ENCODE measurements around the gene ASCC2. TPM values are rescaled to one million over a fixed set of nuclear protein-coding genes. Genes with fewer than 3 reads are reported as not detected.
A peak's percentile ranks its signal among the peaks of the same experiment; 100 is the strongest.

The ASCC2 gene
- total RNA-seq, result 24.9 TPM

GRCh38 chr22:29837741-29838598 is at the start of gene ASCC2:
Gene ASCC2, minus strand, starts transcription at chr22:29838274. Its CDS starts 5,949 bp downstream, at chr22:29832325.
- intact Hi-C loops (cut with DNase I), result loop anchor here (1.0 to 2.0 kb wide), 4 partner anchors 45 to 235 kb away; partner anchors contain the start of genes MTMR3, NF2, UQCR10 and ZMAT5
- peaks cover 7 to 12% of the 10 kb centered on the region in 2 donors for H3K36me3 ChIP-seq
- H3K9me3 ChIP-seq, result no peaks in the 10 kb centered on the region
- peak in 1 of 3 experiments; percentile 8 for TF ChIP-seq CTCF (IDR thresholded peaks at IDR 0.05)
- H3K4me1 ChIP-seq, result peaks cover 5 to 13% of the 10 kb centered on the region in 2 donors
- DNase-seq (ENCODE audit: low spot score in 2 of 2), result peak; percentile 95 to 100
- no peaks in the 10 kb centered on the region for H3K27me3 ChIP-seq
- H3K27ac ChIP-seq, result peak within 1 kb of the TSS; percentile 68 to 83
- peak within 1 kb of the TSS; percentile 69 to 71 for H3K4me3 ChIP-seq

- Histone ChIP-seq H3K27me3 (no peaks in the 10 kb centered on the region), H3K4me1 (peaks cover 0 to 7% of the 10 kb centered on the region in 2 donors), H3K36me3 (no peaks in the 10 kb centered on the region), H3K9me3 (no peaks in the 10 kb centered on the region), H3K27ac (no peak overlapping the region), H3K4me3 (no peak overlapping the region)
- TF ChIP-seq CTCF (IDR thresholded peaks at IDR 0.05), result no peak
- intact Hi-C loops (cut with DNase I), result loop anchor here (10.0 kb wide), 1 partner anchor 117 kb away; no protein-coding TSS in a partner anchor
- no peak for DNase-seq (ENCODE audit: low spot score in 2 of 2)
Measured at GRCh38 chr22:29887358-29887757, 49.3 kb upstream of the ASCC2 start.

GRCh38 chr22:29886596-29886995 is 48.5 kb upstream of the ASCC2 start:
- Histone ChIP-seq H3K4me3 (no peak overlapping the region), H3K36me3 (no peaks in the 10 kb centered on the region), H3K9me3 (no peaks in the 10 kb centered on the region), H3K27me3 (no peaks in the 10 kb centered on the region), H3K4me1 (peaks cover 0 to 7% of the 10 kb centered on the region in 2 donors), H3K27ac (no peak overlapping the region)
- intact Hi-C loops (cut with DNase I), result loop anchor here (10.0 kb wide), 1 partner anchor 118 kb away; no protein-coding TSS in a partner anchor
- TF ChIP-seq CTCF (IDR thresholded peaks at IDR 0.05), result no peak
- no peak for DNase-seq (ENCODE audit: low spot score in 2 of 2)

- no peaks in the 10 kb centered on the region for H3K27me3 ChIP-seq
- H3K4me3 ChIP-seq, result no peak overlapping the region
- DNase-seq (ENCODE audit: low spot score in 2 of 2), result no peak
- intact Hi-C loops (cut with DNase I), result loop anchor here (10.0 kb wide), 1 partner anchor 119 kb away; no protein-coding TSS in a partner anchor
- H3K36me3 ChIP-seq, result no peaks in the 10 kb centered on the region
- no peaks in the 10 kb centered on the region for H3K9me3 ChIP-seq
- no peak overlapping the region for H3K27ac ChIP-seq
- no peak for TF ChIP-seq CTCF (IDR thresholded peaks at IDR 0.05)
- H3K4me1 ChIP-seq, result peaks cover 0 to 7% of the 10 kb centered on the region in 2 donors
Measured at GRCh38 chr22:29885610-29886009, 47.5 kb upstream of the ASCC2 start.

- no peak for DNase-seq (ENCODE audit: low spot score in 2 of 2)
- H3K27ac ChIP-seq, result peak overlapping the region; percentile 89 to 93
- TF ChIP-seq CTCF (IDR thresholded peaks at IDR 0.05), result no peak
- no peaks in the 10 kb centered on the region for H3K36me3 ChIP-seq
- no peaks in the 10 kb centered on the region for H3K27me3 ChIP-seq
- peak overlapping the region; percentile 79 to 82 for H3K4me3 ChIP-seq
- H3K4me1 ChIP-seq, result peaks cover 0 to 7% of the 10 kb centered on the region in 2 donors
- no peaks in the 10 kb centered on the region for H3K9me3 ChIP-seq
- intact Hi-C loops (cut with DNase I), result loop anchor here (1.0 to 10.0 kb wide), 4 partner anchors 45 to 281 kb away; partner anchors contain the start of genes ASCC2, NF2, UQCR10 and ZMAT5
Measured at GRCh38 chr22:29883775-29884097, 45.7 kb upstream of the ASCC2 start.
